ENCODE results near the gene APOL2. TPM values are rescaled to one million over a fixed set of nuclear protein-coding genes. Genes with fewer than 3 reads are reported as not detected.
"Not testable (repeated sequence)": the region's sequence is repeated elsewhere in the genome, so short reads cannot be mapped to it uniquely, and the experiment has no call there.

Gene APOL2
- total RNA-seq, 1 experiment from 2014 or later: 16.0 TPM

DNA sequence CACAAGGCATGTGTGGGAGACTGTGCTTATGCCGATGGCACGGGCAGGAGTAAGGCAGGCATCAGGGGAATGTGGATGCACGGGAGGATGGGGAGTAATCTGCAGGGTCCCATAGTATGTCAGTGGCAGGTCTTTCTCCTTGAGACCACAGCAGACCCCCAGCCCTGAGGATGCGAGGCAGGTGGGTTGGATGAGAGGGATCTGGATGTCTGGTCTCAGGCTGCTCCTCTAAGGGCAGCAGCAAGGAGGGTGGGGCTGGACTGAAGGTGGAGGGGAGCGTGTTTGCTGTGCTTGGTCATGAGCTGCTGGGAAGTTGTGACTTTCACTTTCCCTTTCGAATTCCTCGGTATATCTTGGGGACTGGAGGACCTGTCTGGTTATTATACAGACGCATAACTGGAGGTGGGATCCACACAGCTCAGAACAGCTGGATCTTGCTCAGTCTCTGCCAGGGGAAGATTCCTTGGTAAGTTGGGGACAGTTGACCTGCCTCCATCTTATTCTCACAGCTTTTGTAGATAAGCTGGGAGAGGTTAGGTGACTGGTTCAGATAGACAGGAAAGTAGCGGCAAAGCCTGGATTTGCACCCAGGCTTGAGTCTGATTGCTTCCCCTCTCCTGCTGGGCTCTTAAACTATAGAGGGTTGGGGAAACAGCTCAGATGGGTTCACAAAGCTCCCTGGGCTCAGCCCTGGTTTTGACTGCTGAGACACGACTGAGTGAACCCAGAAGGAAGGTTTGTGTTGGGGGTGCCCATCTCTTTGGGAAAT lies 13.6 kb upstream of the APOL2 start, which contains the start of gene APOL1:
TSS of gene APOL1 (plus strand) at position 380 of the 769 bp plus-strand sequence. CDS start 1,823 bp downstream, outside the sequence.
- Mint-ChIP-seq H3K27ac (ENCODE audit: low read depth, unreplicated experiment) (peak within 1 kb of the TSS; percentile 39), H3K27me3 (ENCODE audit: insufficient read depth, unreplicated experiment) (no peaks in the 10 kb centered on the region), H3K4me3 (ENCODE audit: unreplicated experiment) (no peak within 1 kb of the TSS), H3K9me3 (ENCODE audit: unreplicated experiment) (no peaks in the 10 kb centered on the region), H3K4me1 (ENCODE audit: insufficient read depth, unreplicated experiment) (no peaks in the 10 kb centered on the region), H3K36me3 (ENCODE audit: insufficient read depth, unreplicated experiment) (no peaks in the 10 kb centered on the region)
- intact Hi-C loops (cut with micrococcal nuclease): no loop called here
- TF ChIP-seq CTCF (IDR thresholded peaks at IDR 0.05; ENCODE audit: unreplicated experiment): no peak
- DNase-seq (ENCODE audit: unreplicated experiment): peak; percentile 35
- no TSS peak for BruUV-seq (replicated peaks)
- ChIA-PET CTCF (interaction anchor here (0.6 to 2.7 kb wide), 3 partner anchors 9 to 708 kb away, joined by 3 to 10 read pairs (median 3); partner anchors contain the start of gene APOL2), POLR2A (no interaction called here)

DNA sequence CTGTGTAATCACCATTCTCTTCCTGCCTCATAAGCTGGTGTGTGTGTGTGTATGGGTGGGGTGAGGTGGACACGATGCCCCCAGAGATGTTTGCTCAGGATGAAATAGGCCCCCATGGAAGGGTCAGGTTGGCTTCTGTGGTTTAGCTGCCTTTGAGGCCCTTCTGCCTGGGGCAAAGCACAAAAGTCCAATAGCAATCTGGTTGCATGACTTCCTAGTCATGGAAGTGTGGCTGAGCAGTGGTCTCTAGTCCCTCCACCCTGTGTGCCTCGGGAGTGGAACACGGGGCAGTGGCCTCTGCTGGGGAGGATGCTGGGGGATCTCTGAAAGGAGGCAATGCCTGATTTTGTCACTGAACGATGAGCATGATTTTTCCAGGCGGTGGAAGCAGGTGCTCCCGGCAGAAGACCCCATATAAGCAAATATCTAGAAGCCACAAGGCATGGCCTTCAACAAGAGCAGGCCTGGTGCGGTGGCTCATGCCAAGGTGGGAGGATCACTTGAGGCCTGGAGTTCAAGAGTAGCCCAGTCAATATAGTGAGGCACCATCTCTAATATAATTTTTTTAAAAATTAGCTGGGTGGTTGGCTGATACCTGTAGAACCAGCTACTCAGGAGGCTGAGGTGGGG lies 12.8 kb upstream of the APOL2 start:
- BruUV-seq (replicated peaks); H3K4me3 Mint-ChIP-seq (ENCODE audit: unreplicated experiment); H3K36me3 Mint-ChIP-seq (ENCODE audit: insufficient read depth, unreplicated experiment); H3K9me3 Mint-ChIP-seq (ENCODE audit: unreplicated experiment); H3K4me1 Mint-ChIP-seq (ENCODE audit: insufficient read depth, unreplicated experiment); intact Hi-C loops (cut with micrococcal nuclease); POLR2A ChIA-PET; H3K27me3 Mint-ChIP-seq (ENCODE audit: insufficient read depth, unreplicated experiment); DNase-seq (ENCODE audit: unreplicated experiment): not testable (repeated sequence)
- CTCF ChIA-PET: interaction anchor here (1.1 to 2.7 kb wide), 2 partner anchors 8 to 12 kb away, joined by 3 to 10 read pairs; partner anchors contain the start of gene APOL2
- H3K27ac Mint-ChIP-seq (ENCODE audit: low read depth, unreplicated experiment): peak overlapping the region; percentile 39

- H3K4me1 Mint-ChIP-seq (ENCODE audit: insufficient read depth, unreplicated experiment); BruUV-seq (replicated peaks); H3K27me3 Mint-ChIP-seq (ENCODE audit: insufficient read depth, unreplicated experiment); H3K4me3 Mint-ChIP-seq (ENCODE audit: unreplicated experiment); H3K36me3 Mint-ChIP-seq (ENCODE audit: insufficient read depth, unreplicated experiment); DNase-seq (ENCODE audit: unreplicated experiment); intact Hi-C loops (cut with micrococcal nuclease); H3K27ac Mint-ChIP-seq (ENCODE audit: low read depth, unreplicated experiment); H3K9me3 Mint-ChIP-seq (ENCODE audit: unreplicated experiment): not testable (repeated sequence)
- ChIA-PET POLR2A (interaction anchor here (1.5 kb wide), 1 partner anchor 11 kb away, joined by 4 read pairs; the partner anchor contains the start of gene APOL2), CTCF (interaction anchor here (0.6 to 0.7 kb wide), 2 partner anchors 185 to 226 kb away, joined by 3 read pairs; no protein-coding TSS in a partner anchor)
These were observed 11.1 kb upstream of the APOL2 start for GRCh38 chr22:36250292-36250960.

- no peaks in the 10 kb centered on the region for H3K9me3 Mint-ChIP-seq (ENCODE audit: unreplicated experiment)
- no peaks in the 10 kb centered on the region for H3K4me1 Mint-ChIP-seq (ENCODE audit: insufficient read depth, unreplicated experiment)
- BruUV-seq (replicated peaks): no TSS peak
- ChIA-PET CTCF (interaction anchor here (1.7 kb wide), 1 partner anchor 10 kb away, joined by 12 read pairs; the partner anchor contains the start of gene APOL2), POLR2A (interaction anchor here (0.7 kb wide), 1 partner anchor 11 kb away, joined by 3 read pairs; no protein-coding TSS in a partner anchor)
- intact Hi-C loops (cut with micrococcal nuclease): no loop called here
- H3K4me3 Mint-ChIP-seq (ENCODE audit: unreplicated experiment): no peak overlapping the region
- H3K36me3 Mint-ChIP-seq (ENCODE audit: insufficient read depth, unreplicated experiment): no peaks in the 10 kb centered on the region
- H3K27ac Mint-ChIP-seq (ENCODE audit: low read depth, unreplicated experiment): no peak overlapping the region
- no peak for TF ChIP-seq CTCF (IDR thresholded peaks at IDR 0.05; ENCODE audit: unreplicated experiment)
- no peak for DNase-seq (ENCODE audit: unreplicated experiment)
- no peaks in the 10 kb centered on the region for H3K27me3 Mint-ChIP-seq (ENCODE audit: insufficient read depth, unreplicated experiment)
These were observed 9.8 kb upstream of the APOL2 start for GRCh38 chr22:36249160-36249559.

Measured in MCF 10A (cell line).